Progenitor cell of endocrine pancreas (in vitro differentiated cells): ENCODE data around the gene PTPN2. TPM values are rescaled to one million over a fixed set of nuclear protein-coding genes. Genes with fewer than 3 reads are reported as not detected.
"Not testable (repeated sequence)": the region's sequence is repeated elsewhere in the genome, so short reads cannot be mapped to it uniquely, and the experiment has no call there.

Source experiments
- DNase-seq: peaks from one replicate; pipeline ENCODE4 v3.0.0; 2021; ENCODE audit warnings: low spot score; ENCODE audit not compliant: unreplicated experiment
- H3K27ac Mint-ChIP-seq: 2 replicates; pipeline ENCODE4 v1.8.0; 2021; ENCODE audit warnings: mild to moderate bottlenecking, moderate library complexity, mixed read lengths
- H3K27me3 Mint-ChIP-seq: 2 replicates; pipeline ENCODE4 v1.8.0; 2021; ENCODE audit warnings: mixed read lengths
- H3K36me3 Mint-ChIP-seq: 2 replicates; pipeline ENCODE4 v1.8.0; 2022; ENCODE audit warnings: mixed read lengths; ENCODE audit not compliant: insufficient read depth
- H3K4me1 Mint-ChIP-seq: 2 replicates; pipeline ENCODE4 v1.8.0; 2021; ENCODE audit warnings: low read depth, mixed read lengths
- H3K4me3 Mint-ChIP-seq: 2 replicates; pipeline ENCODE4 v1.8.0; 2021; ENCODE audit warnings: low read depth, mild to moderate bottlenecking, moderate library complexity, mixed read lengths
- H3K9me3 Mint-ChIP-seq: 2 replicates; pipeline ENCODE4 v1.8.0; 2021; ENCODE audit warnings: low read depth, mixed read lengths
- total RNA-seq: library from RNA; stranded (reverse); gene quantifications from 2 replicates; pipeline ENCODE4 v1.2.1, GENCODE V29; 2021
- TF ChIP-seq, protein P1 (sequence below): fragments of 200-600 bp; sonication (generic); IDR thresholded peaks from one replicate; pipeline ENCODE4 v1.5.0; 2021; ENCODE audit warnings: antibody characterized with exemption, mild to moderate bottlenecking; ENCODE audit not compliant: unreplicated experiment

The PTPN2 gene
- total RNA-seq, 1 donor from 2014 or later = 45.1 TPM

DNA sequence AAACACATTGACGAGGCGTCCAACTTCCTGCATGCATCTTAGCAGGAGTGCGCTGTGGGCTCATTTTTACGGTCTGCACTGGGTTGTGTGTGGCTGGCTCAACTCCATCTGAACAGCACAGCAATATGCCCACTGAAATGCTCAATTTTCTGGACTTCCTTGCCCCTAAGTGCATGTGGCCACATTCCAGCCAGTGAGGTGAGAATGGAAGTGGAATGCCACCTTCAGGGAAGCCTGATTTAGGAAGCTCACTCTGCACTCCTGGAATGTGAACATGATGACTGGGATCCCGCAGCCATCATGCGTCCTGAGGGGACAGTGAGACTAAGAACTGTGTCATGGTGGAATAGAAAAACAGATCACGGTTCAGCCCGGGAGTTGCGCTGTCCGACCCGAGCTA, 105.0 kb downstream of the PTPN2 start:
- TF ChIP-seq, protein P1, sequence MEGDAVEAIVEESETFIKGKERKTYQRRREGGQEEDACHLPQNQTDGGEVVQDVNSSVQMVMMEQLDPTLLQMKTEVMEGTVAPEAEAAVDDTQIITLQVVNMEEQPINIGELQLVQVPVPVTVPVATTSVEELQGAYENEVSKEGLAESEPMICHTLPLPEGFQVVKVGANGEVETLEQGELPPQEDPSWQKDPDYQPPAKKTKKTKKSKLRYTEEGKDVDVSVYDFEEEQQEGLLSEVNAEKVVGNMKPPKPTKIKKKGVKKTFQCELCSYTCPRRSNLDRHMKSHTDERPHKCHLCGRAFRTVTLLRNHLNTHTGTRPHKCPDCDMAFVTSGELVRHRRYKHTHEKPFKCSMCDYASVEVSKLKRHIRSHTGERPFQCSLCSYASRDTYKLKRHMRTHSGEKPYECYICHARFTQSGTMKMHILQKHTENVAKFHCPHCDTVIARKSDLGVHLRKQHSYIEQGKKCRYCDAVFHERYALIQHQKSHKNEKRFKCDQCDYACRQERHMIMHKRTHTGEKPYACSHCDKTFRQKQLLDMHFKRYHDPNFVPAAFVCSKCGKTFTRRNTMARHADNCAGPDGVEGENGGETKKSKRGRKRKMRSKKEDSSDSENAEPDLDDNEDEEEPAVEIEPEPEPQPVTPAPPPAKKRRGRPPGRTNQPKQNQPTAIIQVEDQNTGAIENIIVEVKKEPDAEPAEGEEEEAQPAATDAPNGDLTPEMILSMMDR = no peak
- Mint-ChIP-seq H3K27ac (no peak overlapping the region), H3K9me3 (no peaks in the 10 kb centered on the region), H3K36me3 (no peaks in the 10 kb centered on the region), H3K27me3 (peaks cover 6% of the 10 kb centered on the region), H3K4me3 (no peak overlapping the region), H3K4me1 (no peaks in the 10 kb centered on the region)
- DNase-seq = no peak

DNA sequence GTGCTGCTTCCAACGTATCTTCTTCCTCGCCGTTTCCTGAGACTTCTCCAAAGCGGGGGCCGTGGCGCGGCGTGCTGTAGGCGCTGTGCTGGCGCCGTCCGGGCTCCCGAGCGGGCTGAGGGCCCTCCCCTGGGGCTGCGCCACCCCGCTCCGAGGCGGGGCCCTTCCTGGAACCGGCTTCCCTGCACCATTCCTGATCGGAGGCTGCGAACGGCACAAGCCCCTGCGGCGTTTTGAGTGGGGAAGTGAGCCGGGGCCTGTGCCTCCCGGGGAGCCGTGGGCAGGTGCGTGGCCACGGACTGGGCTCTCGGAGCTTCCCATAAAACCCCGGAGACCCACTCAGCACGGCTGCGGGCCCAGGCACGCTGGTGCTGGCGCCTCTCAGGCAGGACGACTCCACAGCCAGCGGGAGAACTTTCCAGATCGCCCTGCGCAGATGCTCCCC, 106.5 kb downstream of the PTPN2 start:
- no peak for DNase-seq
- H3K4me3 Mint-ChIP-seq = no peak overlapping the region
- TF ChIP-seq, protein P1 = no peak
- peaks cover 6% of the 10 kb centered on the region for H3K27me3 Mint-ChIP-seq
- no peaks in the 10 kb centered on the region for H3K36me3 Mint-ChIP-seq
- H3K27ac Mint-ChIP-seq = no peak overlapping the region
- no peaks in the 10 kb centered on the region for H3K4me1 Mint-ChIP-seq
- H3K9me3 Mint-ChIP-seq = no peaks in the 10 kb centered on the region

GRCh38 chr18:12776821-12777471, 107.1 kb downstream of the PTPN2 start:
- DNase-seq = no peak
- no peak overlapping the region for H3K4me3 Mint-ChIP-seq
- H3K36me3 Mint-ChIP-seq = no peaks in the 10 kb centered on the region
- TF ChIP-seq, protein P1 = no peak
- no peaks in the 10 kb centered on the region for H3K9me3 Mint-ChIP-seq
- H3K4me1 Mint-ChIP-seq = no peaks in the 10 kb centered on the region
- H3K27ac Mint-ChIP-seq = no peak overlapping the region
- peaks cover 6% of the 10 kb centered on the region for H3K27me3 Mint-ChIP-seq

- not testable (repeated sequence) for DNase-seq, H3K9me3 Mint-ChIP-seq, H3K4me1 Mint-ChIP-seq, H3K27ac Mint-ChIP-seq, H3K36me3 Mint-ChIP-seq, H3K27me3 Mint-ChIP-seq, H3K4me3 Mint-ChIP-seq
These were observed 107.6 kb downstream of the PTPN2 start for GRCh38 chr18:12776415-12776814.

DNA sequence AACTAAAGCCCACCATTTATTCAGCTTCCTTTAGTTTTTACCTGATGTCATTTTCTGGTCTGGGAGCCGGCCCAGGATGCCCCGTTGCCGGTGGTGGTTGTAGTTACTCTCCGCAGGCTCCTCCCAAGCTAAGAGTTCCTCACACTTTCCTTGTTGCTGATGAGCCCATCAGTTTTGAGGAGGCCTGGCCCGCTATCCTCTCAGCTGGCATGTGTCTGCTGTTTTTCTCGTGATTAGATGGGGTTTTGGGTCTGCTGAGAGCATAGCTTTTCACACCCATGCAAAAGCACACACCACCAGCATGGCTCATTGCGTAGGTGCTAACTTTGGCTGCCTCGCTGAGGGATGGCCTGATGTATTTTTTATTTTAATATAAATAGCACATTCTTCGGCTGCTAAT, 109.1 kb downstream of the PTPN2 start:
- no peak for DNase-seq
- Mint-ChIP-seq H3K4me1 (no peaks in the 10 kb centered on the region), H3K9me3 (no peaks in the 10 kb centered on the region), H3K27me3 (peaks cover 6% of the 10 kb centered on the region), H3K36me3 (no peaks in the 10 kb centered on the region), H3K4me3 (no peak overlapping the region), H3K27ac (no peak overlapping the region)
- TF ChIP-seq, protein P1 = no peak

DNA sequence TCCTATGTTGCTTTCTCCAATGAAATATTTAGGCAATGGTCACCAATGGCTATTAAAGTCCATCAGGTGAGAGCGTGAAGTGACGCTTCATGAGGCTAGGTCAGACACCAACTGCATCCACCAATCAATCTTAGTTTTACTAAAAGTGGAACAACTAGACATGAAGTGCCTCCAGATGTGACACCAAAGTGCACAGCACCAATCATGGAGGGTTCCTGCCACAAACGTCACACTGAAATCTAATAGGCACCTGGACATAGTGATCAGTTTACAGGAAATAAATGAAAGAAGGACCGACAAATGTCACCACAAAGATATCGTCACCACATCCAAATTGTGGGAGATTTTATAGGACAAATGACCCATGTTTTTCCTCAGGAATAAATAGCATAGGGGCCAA, 110.7 kb downstream of the PTPN2 start:
- H3K9me3 Mint-ChIP-seq = no peaks in the 10 kb centered on the region
- H3K4me1 Mint-ChIP-seq = no peaks in the 10 kb centered on the region
- no peak overlapping the region for H3K27ac Mint-ChIP-seq
- DNase-seq = no peak
- H3K27me3 Mint-ChIP-seq = peaks cover under 1% of the 10 kb centered on the region
- TF ChIP-seq, protein P1 = no peak
- H3K4me3 Mint-ChIP-seq = no peak overlapping the region
- no peaks in the 10 kb centered on the region for H3K36me3 Mint-ChIP-seq
